Endothelial cell of hepatic sinusoid (primary cell): ENCODE results near the gene TCEAL1.

Source experiments
- in situ Hi-C: cut with HindIII; loops from 2 replicates; pipeline ENCODE4 v1.10.0; 2017; ENCODE audit warnings: low sequenced_read_pairs

TCEAL1 gene

GRCh38 chrX:103674531-103675454, 46.0 kb downstream of the TCEAL1 start:
- in situ Hi-C loops, result no loop called here

- in situ Hi-C loops, result no loop called here
Measured at GRCh38 chrX:103678199-103678993, 49.6 kb downstream of the TCEAL1 start.
